CD14-positive monocyte (primary cell): Measurements from ENCODE around the gene CHRNA3. TPM values are rescaled to one million over a fixed set of nuclear protein-coding genes. Genes with fewer than 3 reads are reported as not detected.

Source experiments
- DNase-seq, 3 donors: peaks; one replicate each; pipeline ENCODE4 v3.0.0-alpha.2; 2011 to 2022
- H2AFZ ChIP-seq: 2 replicates; pipeline ENCODE4 v1.6.0; 2012; ENCODE audit warnings: mild to moderate bottlenecking, low read depth, low read length, inconsistent platforms; ENCODE audit not compliant: insufficient read depth, poor library complexity, severe bottlenecking
- H3K27ac ChIP-seq, 2 donors: 1 replicate in 1 of 2; 2 replicates in 1 of 2; pipeline ENCODE4 v1.5.1; 2012 to 2013; ENCODE audit warnings: low read length in 2 of 2, control low read depth in 1 of 2, inconsistent platforms in 1 of 2, low read depth in 1 of 2, mild to moderate bottlenecking in 1 of 2
- H3K27me3 ChIP-seq, 2 donors: one replicate each; pipeline versions ENCODE4 v1.6.0 to v1.6.1; 2011 to 2013; ENCODE audit warnings: low read length in 2 of 2; ENCODE audit not compliant: control insufficient read depth in 2 of 2, insufficient read depth in 2 of 2
- H3K36me3 ChIP-seq, 2 donors: replicated peaks in 1 of 2; 1 replicate in 1 of 2; 2 replicates in 1 of 2; pipeline versions ENCODE4 v1.5.1 to v1.6.1; 2012 to 2013; ENCODE audit warnings: low read length in 2 of 2, control low read depth in 1 of 2, inconsistent platforms in 1 of 2, mild to moderate bottlenecking in 1 of 2; ENCODE audit not compliant: insufficient read depth in 2 of 2, control insufficient read depth in 1 of 2
- H3K4me1 ChIP-seq, 2 donors: 1 replicate in 1 of 2; 2 replicates in 1 of 2; pipeline versions ENCODE4 v1.5.1 to v1.6.1; 2012 to 2013; ENCODE audit warnings: low read length in 2 of 2, control low read depth in 1 of 2, inconsistent platforms in 1 of 2, mild to moderate bottlenecking in 1 of 2, moderate library complexity in 1 of 2; ENCODE audit not compliant: insufficient read depth in 2 of 2, control insufficient read depth in 1 of 2
- H3K4me2 ChIP-seq: replicated peaks from 2 replicates; pipeline ENCODE3; 2012; ENCODE audit warnings: low read length, moderate library complexity, mild to moderate bottlenecking; ENCODE audit not compliant: poor library complexity, severe bottlenecking; ENCODE audit errors: extremely low read depth
- H3K4me3 ChIP-seq, 3 experiments: fragments of 200-600 bp in 1 of 3; sonication (generic) in 1 of 3; replicated peaks in 1 of 3; 1 replicate in 2 of 3; 2 replicates in 1 of 3; pipeline ENCODE4 v1.5.1; 2011 to 2013; ENCODE audit warnings: low read length in 3 of 3, mild to moderate bottlenecking in 3 of 3, control low read depth in 2 of 3, low read depth in 2 of 3, inconsistent platforms in 1 of 3, moderate library complexity in 1 of 3
- H3K79me2 ChIP-seq: 2 replicates; pipeline ENCODE4 v1.6.0; 2012; ENCODE audit warnings: mild to moderate bottlenecking, control low read depth, inconsistent platforms, low read length, moderate library complexity; ENCODE audit not compliant: insufficient read depth
- H3K9ac ChIP-seq: 2 replicates; pipeline ENCODE4 v1.6.0; 2017; ENCODE audit warnings: low read length, mild to moderate bottlenecking; ENCODE audit not compliant: insufficient read depth, poor library complexity, severe bottlenecking
- H3K9me3 ChIP-seq, 2 donors: replicated peaks in 1 of 2; 1 replicate in 1 of 2; 2 replicates in 1 of 2; pipeline versions ENCODE4 v1.5.1 to v1.6.1; 2012 to 2013; ENCODE audit warnings: low read length in 2 of 2, control low read depth in 1 of 2; ENCODE audit not compliant: control insufficient read depth in 1 of 2, insufficient read depth in 1 of 2
- H4K20me1 ChIP-seq: 2 replicates; pipeline ENCODE4 v1.6.0; 2012; ENCODE audit warnings: mild to moderate bottlenecking, low read length, control low read depth, moderate library complexity; ENCODE audit not compliant: insufficient read depth
- H3K27ac Mint-ChIP-seq, 7 donors: one replicate each; pipeline ENCODE4 v1.8.0; 2020; ENCODE audit warnings: mild to moderate bottlenecking in 7 of 7, mixed read lengths in 7 of 7, moderate library complexity in 6 of 7, inconsistent platforms in 2 of 7
- H3K27me3 Mint-ChIP-seq, 3 donors: one replicate each; pipeline ENCODE4 v1.8.0; 2021 to 2022; ENCODE audit warnings: low read depth in 3 of 3, mild to moderate bottlenecking in 3 of 3, mixed read lengths in 3 of 3, moderate library complexity in 3 of 3, inconsistent platforms in 1 of 3
- H3K36me3 Mint-ChIP-seq, 2 donors: one replicate each; pipeline ENCODE4 v1.8.0; 2020; ENCODE audit warnings: mixed read lengths in 2 of 2, inconsistent platforms in 1 of 2, mild to moderate bottlenecking in 1 of 2
- H3K4me1 Mint-ChIP-seq: one replicate; pipeline ENCODE4 v1.8.0; 2020; ENCODE audit warnings: mild to moderate bottlenecking, mixed read lengths
- H3K4me3 Mint-ChIP-seq, 2 donors: one replicate each; pipeline ENCODE4 v1.8.0; 2020; ENCODE audit warnings: mild to moderate bottlenecking in 2 of 2, mixed read lengths in 2 of 2, moderate library complexity in 1 of 2
- H3K9me3 Mint-ChIP-seq, 7 donors: one replicate each; pipeline ENCODE4 v1.8.0; 2020 to 2022; ENCODE audit warnings: mixed read lengths in 7 of 7, mild to moderate bottlenecking in 6 of 7, moderate library complexity in 6 of 7, inconsistent platforms in 2 of 7
- WGBS: methylation state at CpG from one replicate; pipeline ENCODE4 v1.1.5; 2013; ENCODE audit warnings: missing lambda C conversion rate; ENCODE audit not compliant: insufficient coverage; 5-methylcytosine and 5-hydroxymethylcytosine counted together
- intact Hi-C, 2 donors: fragments of 100-400 bp; cut with micrococcal nuclease; formaldehyde crosslinking; loops; one replicate each; pipeline versions ENCODE4 v1.15.0 to v1.15.1; 2023
- polyA plus RNA-seq, 3 donors: library from polyadenylated mRNA; depleted of rRNA in 1 of 3; unstranded in 2 of 3; stranded (reverse) in 1 of 3; fragments of 300-500 nt in 2 of 3; fragments of >200 nt in 1 of 3; fragmentation: Illumina TruSeq in 2 of 3; gene quantifications; 1 replicate in 2 of 3; 2 replicates in 1 of 3; pipeline ENCODE4 v1.2.3, GENCODE V29; 2012 to 2021
- TF ChIP-seq, protein P1 (sequence below): fragments of 200-600 bp; IDR thresholded peaks from one replicate; pipeline ENCODE4 v1.8.0; 2022; ENCODE audit warnings: antibody characterized with exemption, mild to moderate bottlenecking

Gene CHRNA3
- polyA plus RNA-seq, 3 donors, result not detected

- no peaks in the 10 kb centered on the region for H3K36me3 ChIP-seq
- Mint-ChIP-seq H3K4me1 (peaks cover 2% of the 10 kb centered on the region), H3K4me3 (no peak overlapping the region), H3K36me3 (no peaks in the 10 kb centered on the region), H3K9me3 (no peaks in the 10 kb centered on the region), H3K27me3 (peaks cover 1 to 2% (median 2%) of the 10 kb centered on the region in 3 donors), H3K27ac (no peak overlapping the region)
- WGBS, result over 99% methylated on average over 16 of the region's 19 CpGs
- no peaks in the 10 kb centered on the region for H3K79me2 ChIP-seq
- no peaks in the 10 kb centered on the region for H3K9me3 ChIP-seq
- no peak overlapping the region for H3K9ac ChIP-seq
- no peaks in the 10 kb centered on the region for H3K4me1 ChIP-seq
- TF ChIP-seq, protein P1, sequence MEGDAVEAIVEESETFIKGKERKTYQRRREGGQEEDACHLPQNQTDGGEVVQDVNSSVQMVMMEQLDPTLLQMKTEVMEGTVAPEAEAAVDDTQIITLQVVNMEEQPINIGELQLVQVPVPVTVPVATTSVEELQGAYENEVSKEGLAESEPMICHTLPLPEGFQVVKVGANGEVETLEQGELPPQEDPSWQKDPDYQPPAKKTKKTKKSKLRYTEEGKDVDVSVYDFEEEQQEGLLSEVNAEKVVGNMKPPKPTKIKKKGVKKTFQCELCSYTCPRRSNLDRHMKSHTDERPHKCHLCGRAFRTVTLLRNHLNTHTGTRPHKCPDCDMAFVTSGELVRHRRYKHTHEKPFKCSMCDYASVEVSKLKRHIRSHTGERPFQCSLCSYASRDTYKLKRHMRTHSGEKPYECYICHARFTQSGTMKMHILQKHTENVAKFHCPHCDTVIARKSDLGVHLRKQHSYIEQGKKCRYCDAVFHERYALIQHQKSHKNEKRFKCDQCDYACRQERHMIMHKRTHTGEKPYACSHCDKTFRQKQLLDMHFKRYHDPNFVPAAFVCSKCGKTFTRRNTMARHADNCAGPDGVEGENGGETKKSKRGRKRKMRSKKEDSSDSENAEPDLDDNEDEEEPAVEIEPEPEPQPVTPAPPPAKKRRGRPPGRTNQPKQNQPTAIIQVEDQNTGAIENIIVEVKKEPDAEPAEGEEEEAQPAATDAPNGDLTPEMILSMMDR, result no peak
- no peak overlapping the region for H3K4me2 ChIP-seq
- intact Hi-C loops, result no loop called here
- H4K20me1 ChIP-seq, result no peaks in the 10 kb centered on the region
- no peak overlapping the region for H3K27ac ChIP-seq
- H3K4me3 ChIP-seq, result no peak overlapping the region
- no peaks in the 10 kb centered on the region for H3K27me3 ChIP-seq
- no peak for DNase-seq
- H2AFZ ChIP-seq, result no peak overlapping the region
These were observed 40.2 kb upstream of the CHRNA3 start for GRCh38 chr15:78661001-78661400.

GRCh38 chr15:78660584-78660983 lies 39.8 kb upstream of the CHRNA3 start:
- no peak overlapping the region for H3K27ac ChIP-seq
- Mint-ChIP-seq H3K27me3 (peaks cover 1 to 2% (median 2%) of the 10 kb centered on the region in 3 donors), H3K4me1 (peaks cover 2% of the 10 kb centered on the region), H3K27ac (no peak overlapping the region), H3K4me3 (no peak overlapping the region), H3K9me3 (no peaks in the 10 kb centered on the region), H3K36me3 (no peaks in the 10 kb centered on the region)
- H2AFZ ChIP-seq, result no peak overlapping the region
- 61% methylated on average over 5 of the region's 9 CpGs for WGBS
- no peak overlapping the region for H3K4me3 ChIP-seq
- H3K4me1 ChIP-seq, result no peaks in the 10 kb centered on the region
- DNase-seq, result no peak
- H3K9me3 ChIP-seq, result no peaks in the 10 kb centered on the region
- no peaks in the 10 kb centered on the region for H3K79me2 ChIP-seq
- no peak overlapping the region for H3K4me2 ChIP-seq
- no peaks in the 10 kb centered on the region for H4K20me1 ChIP-seq
- H3K9ac ChIP-seq, result no peak overlapping the region
- TF ChIP-seq, protein P1, result no peak
- no peaks in the 10 kb centered on the region for H3K36me3 ChIP-seq
- no peaks in the 10 kb centered on the region for H3K27me3 ChIP-seq
- intact Hi-C loops, result no loop called here
